Transverse colon (tissue), 3 donors: ENCODE measurements around the gene SOBP.

Experiments used
- CTCF ChIP-seq, 5 experiments: fragments of 200-600 bp in 3 of 5; fragments of 450-650 bp in 2 of 5; sonication (generic) in 3 of 5; IDR thresholded peaks; 1 replicate in 2 of 5; 2 replicates in 3 of 5; pipeline ENCODE4 v1.5.1; 2016 to 2017; ENCODE audit warnings: antibody characterized with exemption in 5 of 5, inconsistent platforms in 3 of 5, mild to moderate bottlenecking in 2 of 5, moderate library complexity in 1 of 5
- EP300 ChIP-seq: sonication (generic); formaldehyde crosslinking; IDR thresholded peaks from one replicate; pipeline ENCODE4 v1.6.1; 2017; ENCODE audit warnings: antibody characterized with exemption, low read depth

- TF ChIP-seq CTCF (IDR thresholded peaks at IDR 0.05) (no peak), EP300 (no peak)
Measured at GRCh38 chr6:107590378-107590777, 100.5 kb downstream of the SOBP start.
